ENCODE results near the gene TTC7B.
A peak's percentile ranks its signal among the peaks of the same experiment; 100 is the strongest.

Gene TTC7B

GRCh38 chr14:90804292-90805083 lies 11.7 kb downstream of the TTC7B start:
- DNase-seq: no peak

- no peak for DNase-seq
Measured at GRCh38 chr14:90803249-90803648, 13.0 kb downstream of the TTC7B start.

- no peak for DNase-seq
Measured at GRCh38 chr14:90799420-90799819, 16.8 kb downstream of the TTC7B start.

DNA sequence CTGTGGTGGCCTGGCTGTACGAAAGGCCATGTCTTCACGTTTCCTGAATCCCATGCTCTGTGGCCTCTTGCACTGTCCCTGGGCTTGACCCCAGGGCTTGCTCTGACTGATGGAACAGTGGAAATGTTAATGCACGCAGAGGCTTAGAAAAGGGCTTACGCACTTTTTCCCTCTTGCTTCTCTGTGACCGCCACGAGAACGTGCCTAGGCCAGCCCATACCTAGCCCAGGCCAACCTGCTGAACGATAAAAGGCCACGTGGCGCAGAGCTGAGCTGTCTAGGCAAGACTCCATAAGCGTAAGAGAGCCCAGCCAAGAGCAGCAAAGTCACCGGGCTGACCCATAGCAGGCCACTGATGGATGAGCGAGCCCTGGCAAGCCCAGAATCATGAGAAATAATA lies 18.3 kb downstream of the TTC7B start:
- DNase-seq: no peak

DNA sequence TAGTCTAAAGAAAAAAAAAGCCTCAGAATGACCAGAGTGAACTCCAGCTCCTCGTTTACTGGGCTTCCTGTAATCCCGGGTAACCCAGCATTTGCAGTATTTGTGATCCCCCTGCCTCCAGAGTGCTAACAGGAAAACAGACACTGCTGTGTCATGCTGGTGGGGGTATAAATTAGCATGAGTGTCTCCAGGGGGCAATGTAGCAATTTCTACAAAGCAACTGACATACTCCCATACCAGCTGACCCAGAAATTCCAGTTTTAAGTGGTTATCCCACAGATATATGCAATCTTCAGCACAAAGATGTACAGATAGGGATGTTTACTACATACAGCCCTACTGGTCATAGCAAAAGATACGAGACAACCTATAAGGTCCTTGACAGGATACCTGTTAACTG lies 18.8 kb downstream of the TTC7B start:
- DNase-seq: no peak

DNA sequence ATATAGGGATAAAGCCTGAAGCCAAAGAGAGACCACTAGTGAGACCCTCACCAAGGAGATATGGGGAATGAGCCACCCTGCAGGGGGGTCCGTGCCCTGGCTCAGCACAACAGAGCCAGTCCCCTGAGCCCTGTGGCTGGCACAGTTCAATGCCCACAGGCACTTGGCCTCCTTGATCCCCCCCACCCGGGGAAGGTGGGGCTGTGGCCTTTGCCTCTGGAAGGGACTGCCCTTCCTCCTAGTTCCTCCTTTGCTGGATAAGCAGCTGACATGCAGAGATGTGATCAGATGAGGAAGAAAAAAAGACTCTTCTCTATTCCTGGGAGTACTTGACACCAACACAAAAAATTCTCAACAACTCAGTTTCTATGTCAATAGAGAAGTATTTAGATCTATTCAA lies 19.9 kb downstream of the TTC7B start:
- no peak for DNase-seq

DNA sequence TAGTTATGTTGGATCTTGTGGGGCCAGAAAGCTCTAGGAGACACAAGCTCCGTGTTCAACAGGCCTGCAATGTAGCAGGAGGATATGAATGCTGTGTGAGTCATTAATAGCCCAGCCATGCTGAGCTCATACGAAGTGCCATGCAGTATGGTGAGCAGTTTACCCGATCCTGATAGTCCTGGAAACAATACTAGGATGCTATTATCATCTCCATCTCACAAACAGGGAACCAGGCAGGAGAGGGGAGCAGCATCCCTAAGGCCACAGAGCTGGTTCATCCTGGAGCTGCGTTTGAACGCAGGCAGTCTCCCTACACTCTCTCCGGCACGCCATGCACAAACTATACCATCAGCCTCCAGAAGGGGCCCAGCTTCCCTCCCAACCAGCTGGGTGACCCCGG lies 20.5 kb downstream of the TTC7B start:
- DNase-seq: no peak

- DNase-seq: no peak
Measured at GRCh38 chr14:90791486-90791885, 24.7 kb downstream of the TTC7B start.

- no peak for DNase-seq
Measured at GRCh38 chr14:90788031-90788430, 28.2 kb downstream of the TTC7B start.

DNA sequence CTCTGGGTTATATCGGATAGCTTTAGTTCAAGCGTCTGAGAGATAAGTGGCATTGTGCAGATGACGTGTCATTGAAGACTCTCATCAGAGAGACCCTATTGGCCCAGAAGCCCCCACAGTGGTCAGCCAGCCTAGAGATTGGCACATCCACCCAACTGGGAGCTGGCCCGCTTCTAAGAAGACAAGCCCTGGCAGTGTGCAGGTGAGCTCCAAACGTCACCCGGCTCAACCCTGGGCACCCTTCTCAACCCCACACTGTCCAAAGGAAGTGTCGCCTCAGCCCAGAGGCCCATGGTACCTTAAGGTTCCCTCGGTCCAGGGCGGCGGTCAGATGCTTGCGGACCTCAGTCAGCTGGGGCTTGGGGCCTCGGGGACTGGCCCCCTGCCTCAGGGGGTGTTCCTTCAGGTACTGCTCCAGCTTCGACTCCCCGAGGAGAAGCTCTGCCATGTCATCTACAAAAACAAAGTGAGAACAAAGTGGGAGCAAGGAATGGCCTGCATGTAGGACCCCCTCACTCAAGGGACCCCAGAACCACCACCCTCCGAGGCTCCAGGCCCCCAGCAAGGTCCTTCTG lies 30.3 kb downstream of the TTC7B start:
- DNase-seq: no peak

GRCh38 chr14:90785471-90785870 lies 30.8 kb downstream of the TTC7B start:
- no peak for DNase-seq

DNA sequence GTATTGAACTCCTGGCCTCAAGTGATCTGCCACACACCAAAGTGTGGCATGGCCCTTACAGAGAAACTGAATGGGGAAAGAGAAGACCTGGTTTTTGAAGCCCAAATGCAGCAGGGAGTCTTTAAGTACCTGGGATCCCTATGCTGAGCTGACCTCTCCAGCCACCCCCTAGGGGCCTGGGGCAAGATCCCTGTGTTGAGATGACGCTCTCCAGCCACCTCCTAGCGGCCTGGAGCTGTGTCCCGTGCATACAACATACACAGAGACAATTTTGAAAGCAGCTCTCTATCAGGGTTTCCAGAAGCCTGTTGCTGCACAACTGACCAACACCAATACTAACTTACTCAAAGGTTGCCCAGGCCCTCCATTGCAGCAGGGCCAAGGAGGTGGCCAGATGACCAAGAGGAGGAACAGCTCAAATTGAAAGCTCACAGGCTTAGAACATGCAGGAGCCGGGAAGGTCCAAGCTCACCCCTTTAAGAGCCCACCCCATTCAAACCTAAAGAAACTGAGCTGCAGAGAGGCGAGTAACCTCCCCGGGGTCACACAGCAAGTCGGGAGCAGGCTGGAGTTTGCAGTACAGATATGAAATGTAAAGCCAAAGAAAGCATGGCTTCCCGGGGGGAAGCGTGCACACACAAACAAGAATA lies 31.5 kb downstream of the TTC7B start:
- DNase-seq: no peak

DNA sequence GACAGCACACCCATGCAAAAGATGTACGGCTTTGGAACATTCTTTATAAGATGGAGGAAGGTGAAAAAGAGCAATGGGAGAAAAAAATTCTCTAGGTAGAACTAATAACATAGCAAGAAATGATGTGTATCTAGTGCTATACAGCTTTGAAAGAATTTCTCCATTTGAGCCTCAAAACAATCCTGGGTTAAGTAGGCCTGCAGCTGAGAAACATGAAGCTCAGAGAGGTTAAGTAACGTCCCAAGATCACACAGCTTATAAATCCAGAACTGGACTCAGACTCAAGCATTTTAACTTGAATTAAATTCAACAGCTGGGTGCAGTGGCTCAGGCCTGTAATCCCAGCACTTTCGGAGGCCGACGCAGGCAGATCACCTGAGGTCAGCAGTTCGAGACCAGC lies 32.9 kb downstream of the TTC7B start:
- DNase-seq: no peak

- no peak for DNase-seq
Measured at GRCh38 chr14:90782892-90783291, 33.3 kb downstream of the TTC7B start.

DNA sequence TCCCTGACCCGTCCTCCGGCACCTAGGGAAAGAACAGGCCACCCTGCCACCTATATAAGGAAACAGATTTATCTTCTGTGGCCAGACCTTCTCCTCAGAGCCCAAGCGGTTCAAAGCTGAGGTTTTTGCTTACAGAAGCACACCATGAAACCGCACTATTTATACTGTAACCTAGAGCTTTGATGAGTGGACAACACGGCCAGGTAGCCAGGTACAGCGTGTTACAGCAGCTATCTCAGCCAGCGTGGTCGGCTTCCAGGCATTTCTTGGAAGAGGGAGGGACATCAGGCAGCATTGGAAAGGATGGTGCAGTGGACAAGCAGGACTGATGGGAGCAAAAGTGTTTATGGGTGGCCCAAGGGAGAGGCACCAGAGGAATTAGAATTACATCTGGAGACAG lies 34.4 kb downstream of the TTC7B start:
- DNase-seq: no peak

GRCh38 chr14:90781344-90781761 lies 34.9 kb downstream of the TTC7B start:
- DNase-seq: no peak

GRCh38 chr14:90780519-90780918 lies 35.7 kb downstream of the TTC7B start:
- DNase-seq: no peak

DNA sequence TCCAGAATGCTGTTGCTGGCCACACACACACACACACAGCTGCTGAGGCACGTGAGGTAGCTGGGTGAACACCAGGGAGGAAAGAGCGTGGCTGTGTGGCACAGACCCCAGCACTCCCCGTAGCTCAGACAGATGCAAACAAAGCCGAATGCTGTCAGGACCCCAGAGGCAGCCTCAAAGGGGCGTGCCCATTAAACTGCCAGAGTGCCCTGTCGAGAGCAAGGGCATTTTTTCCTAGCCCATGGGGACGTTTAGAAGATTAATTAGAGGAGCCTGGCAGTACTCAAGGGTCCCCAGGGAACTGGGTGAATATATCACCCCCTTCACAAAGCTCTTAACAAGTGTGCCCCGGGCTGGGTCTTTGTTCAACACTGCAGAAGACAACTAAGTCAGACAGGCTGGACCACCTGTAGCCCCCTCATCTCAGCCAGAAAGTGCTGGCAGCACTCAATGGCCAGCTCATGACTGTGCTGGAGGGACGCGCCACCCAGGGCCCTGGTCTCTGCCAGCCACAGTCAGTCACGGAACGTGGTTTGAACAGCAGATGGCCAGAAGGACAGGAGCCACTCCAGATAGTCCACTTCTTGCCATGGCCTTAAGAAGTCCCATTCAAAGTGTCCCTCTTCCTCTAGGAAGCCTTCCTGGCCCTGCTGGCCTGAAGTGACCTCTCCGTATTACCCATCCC lies 37.5 kb downstream of the TTC7B start:
- DNase-seq: peak; percentile 70 to 73

GRCh38 chr14:90777830-90778485 lies 38.3 kb downstream of the TTC7B start:
- no peak for DNase-seq

DNA sequence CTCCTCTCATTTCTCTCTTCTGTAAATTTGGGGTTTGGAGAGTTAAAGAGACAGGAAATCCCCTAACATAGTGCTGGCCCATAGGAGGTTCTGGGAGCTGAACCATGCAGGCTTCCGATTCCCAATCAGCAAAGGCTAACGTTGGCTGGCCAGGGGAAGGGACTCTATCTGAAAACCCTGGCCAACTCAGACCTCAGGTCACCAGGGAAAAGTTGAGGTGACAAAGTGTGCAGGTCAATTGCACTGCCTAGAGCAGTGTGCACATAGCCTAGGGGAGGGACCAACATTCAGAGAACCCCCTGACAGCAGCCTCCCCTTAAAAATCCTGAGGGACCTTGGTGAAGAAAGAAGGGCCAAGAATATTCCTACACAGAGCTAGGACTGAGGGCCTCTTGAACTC lies 38.9 kb downstream of the TTC7B start:
- DNase-seq: no peak

DNA sequence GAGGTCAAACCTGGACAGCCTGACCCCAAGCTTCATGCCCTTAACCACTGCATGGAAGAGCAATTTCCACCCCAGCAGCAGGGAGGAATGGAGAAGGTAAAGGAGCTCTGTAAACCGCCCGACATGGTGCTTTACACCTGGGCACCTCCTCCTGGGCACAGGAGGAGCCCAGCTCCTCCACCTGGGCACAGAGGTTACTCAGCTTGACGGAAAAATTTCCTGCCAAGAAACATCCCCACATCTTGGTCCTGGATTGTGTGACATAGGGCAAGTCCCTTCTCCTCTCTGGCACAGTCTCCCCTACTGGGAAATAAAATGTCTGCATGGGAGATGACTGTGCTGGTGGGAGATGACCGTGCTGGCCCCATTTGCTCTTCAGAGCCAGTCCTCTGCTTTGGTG lies 40.8 kb downstream of the TTC7B start:
- DNase-seq: no peak

- DNase-seq: peak; percentile 98 to 99
Measured at GRCh38 chr14:90774316-90774715, 41.9 kb downstream of the TTC7B start.

DNA sequence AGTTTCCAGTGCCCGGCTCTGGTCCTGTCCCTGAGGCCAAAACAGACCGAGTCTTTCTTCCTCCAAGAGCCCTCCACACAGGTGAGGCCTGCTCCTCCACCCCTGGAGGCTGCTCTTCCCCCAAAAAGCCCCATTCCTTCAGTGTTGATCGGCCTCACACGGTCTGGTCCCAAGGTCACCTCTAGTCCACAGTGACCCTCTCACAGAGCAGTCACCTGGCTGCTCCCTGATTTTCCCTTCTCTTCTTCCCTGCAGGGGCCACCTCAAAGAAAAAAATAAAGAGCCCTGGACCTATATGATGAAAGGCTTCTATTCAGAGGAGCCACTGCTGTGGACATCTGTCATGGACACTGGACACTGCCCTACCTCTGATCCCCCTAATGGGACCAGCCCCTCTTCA lies 42.5 kb downstream of the TTC7B start:
- no peak for DNase-seq
